HFF-Myc (cell line): ENCODE measurements around the gene TCERG1L.

ENCODE experiments used
- DNase-seq: peaks from one replicate; pipeline ENCODE4 v3.0.0-alpha.2; 2011; ENCODE audit warnings: low read depth; ENCODE audit errors: extremely low read depth
- H3K4me3 ChIP-seq: replicated peaks from 2 replicates; pipeline ENCODE4 v1.5.1; 2011; ENCODE audit warnings: low read depth, mild to moderate bottlenecking, control low read depth, low read length
- CTCF ChIP-seq: IDR thresholded peaks from 2 replicates; pipeline ENCODE4 v1.5.1; 2012; ENCODE audit warnings: mild to moderate bottlenecking, low read depth, low read length, control low read depth; ENCODE audit errors: missing control alignments

The TCERG1L gene

DNA sequence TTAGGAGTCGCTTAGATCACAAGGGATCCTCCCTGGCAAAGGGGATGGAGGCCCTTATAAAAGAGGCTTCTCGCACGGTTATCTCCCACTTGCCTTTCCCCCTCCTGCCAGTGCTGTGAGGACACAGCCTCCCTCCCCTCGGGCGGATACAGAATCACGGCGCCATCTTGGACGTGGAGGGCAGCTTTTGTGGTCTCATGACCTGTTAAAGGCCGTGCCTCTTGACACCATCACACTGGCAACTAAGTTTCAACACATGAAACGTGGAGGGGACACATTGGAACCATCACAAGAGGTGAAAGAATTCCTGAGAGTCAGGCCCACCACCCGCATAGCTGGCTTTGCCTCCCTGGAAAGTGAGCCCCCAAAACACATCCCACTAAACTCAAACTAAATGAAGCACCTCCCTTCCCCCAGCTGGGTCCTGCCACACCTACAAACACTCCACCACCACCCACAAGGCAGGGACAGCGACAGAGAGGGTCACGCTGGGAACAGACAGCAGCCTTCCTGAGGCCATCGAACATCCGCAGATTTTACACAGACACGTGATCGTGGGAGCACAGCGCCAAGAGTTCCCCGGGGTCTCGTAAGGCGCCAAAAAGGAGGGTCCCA is 110.6 kb downstream of the TCERG1L start:
- H3K4me3 ChIP-seq, result no peak overlapping the region
- DNase-seq, result no peak
- no peak for TF ChIP-seq CTCF

DNA sequence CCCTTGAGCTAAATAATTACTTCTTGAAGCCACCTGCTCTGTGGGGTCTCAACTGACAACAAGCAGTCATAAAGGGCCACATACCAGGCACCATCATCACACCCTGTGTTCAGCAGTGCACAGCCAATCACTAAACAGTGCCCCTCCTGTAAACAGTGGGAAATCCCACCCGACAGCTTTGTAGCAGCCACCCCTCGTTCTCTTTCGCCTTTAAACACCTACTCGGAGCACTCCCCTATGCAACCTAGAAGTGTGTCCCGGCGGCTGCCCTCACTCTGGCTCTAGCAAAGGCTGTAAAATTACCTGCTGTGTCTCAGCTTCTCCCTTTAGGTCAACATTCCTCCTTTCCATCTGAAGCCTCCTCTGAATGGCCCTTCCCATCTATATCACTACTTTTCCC is 111.9 kb downstream of the TCERG1L start:
- TF ChIP-seq CTCF, result no peak
- no peak overlapping the region for H3K4me3 ChIP-seq

DNA sequence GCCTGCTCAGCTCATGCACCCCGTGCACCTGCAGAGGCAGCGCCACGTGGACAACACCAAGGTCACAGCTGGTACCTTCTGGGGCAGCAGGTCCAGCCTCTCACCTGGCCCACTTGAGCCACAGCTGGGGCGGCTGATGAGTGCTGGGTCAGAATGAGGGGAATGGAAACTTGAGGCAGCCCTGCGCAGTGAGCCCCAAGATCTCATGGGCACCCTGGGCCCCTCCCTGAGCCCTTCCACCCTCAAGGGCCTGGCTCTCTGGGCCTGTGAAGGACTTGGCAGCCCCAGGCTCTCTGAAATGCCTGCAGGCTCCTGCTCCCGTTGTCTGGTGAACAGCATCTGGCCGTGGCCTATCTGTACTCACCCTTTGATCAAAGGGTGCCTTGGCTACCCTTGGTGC is 112.7 kb downstream of the TCERG1L start:
- DNase-seq, result no peak
- no peak overlapping the region for H3K4me3 ChIP-seq
- TF ChIP-seq CTCF, result no peak

More for the DNA sequence above, 111.9 kb downstream of the TCERG1L start:
- DNase-seq, result no peak

- no peak for DNase-seq
- no peak overlapping the region for H3K4me3 ChIP-seq
- no peak for TF ChIP-seq CTCF
Observed at GRCh38 chr10:131198401-131198800, 113.1 kb downstream of the TCERG1L start.

DNA sequence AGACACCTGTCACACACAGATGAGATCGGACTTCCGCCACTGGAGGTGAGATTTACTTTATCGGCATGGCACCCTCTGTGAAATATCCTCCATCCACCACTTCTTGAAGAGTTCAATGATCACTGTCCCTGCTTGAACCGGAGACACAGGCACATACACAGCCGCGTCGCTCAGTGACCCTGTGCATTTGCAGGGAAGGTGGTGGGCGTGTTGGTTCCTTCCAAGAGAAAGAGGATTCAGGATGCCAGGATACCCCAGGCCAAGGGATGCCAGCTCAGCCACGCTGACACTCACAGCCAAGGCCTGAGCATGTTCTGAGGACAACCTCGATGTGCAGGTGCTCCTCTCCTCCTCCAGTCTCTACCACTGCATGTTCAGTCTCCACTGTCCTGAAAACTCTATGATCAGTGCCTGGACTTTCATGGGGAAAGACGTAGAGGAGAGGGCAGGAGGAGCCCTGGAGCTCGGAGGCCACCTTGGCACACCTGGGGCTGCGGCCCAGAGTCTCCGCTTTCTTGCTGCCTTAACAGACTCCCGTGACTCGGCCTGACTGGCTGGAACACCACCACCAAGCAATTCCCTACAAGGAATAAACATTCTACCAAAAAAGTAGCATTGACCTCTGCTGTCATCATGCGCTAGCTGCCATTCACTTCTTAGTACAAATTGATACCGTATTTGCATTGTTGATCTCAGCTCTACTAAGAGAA is 115.2 kb downstream of the TCERG1L start:
- no peak overlapping the region for H3K4me3 ChIP-seq
- TF ChIP-seq CTCF, result no peak
- DNase-seq, result no peak

DNA sequence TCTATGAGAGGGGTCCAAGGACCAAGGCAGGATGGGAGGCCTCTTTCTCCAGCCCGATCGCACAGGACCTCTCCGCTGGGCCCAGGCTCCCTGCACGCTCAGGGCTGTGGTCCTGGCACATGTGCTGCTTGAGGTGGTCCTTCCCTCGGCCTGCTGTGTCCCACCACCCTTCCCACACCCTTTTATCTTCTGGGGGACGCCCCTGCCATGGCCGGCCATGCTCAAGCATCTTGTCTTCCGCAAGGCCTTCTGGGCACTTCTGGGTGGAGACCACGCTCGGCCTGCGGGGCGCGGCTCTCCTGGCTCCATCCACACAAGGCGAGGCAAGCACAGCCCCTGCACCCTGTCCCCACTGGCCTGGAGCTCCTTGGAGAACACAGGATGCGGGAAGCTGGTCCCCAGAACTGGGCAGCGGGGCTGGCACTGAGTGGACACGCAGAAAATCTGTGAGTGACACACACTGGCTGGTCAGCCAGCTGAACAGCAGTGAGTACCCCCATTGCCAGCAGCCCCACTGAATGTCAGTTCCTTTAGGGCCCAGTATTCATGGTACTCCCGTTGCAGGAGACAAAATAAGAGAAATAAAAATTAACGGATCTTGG is 115.9 kb downstream of the TCERG1L start:
- no peak for DNase-seq
- no peak overlapping the region for H3K4me3 ChIP-seq
- TF ChIP-seq CTCF, result no peak
